K562 (cell line): ENCODE results near the gene DCTN5. TPM values are rescaled to one million over a fixed set of nuclear protein-coding genes. Genes with fewer than 3 reads are reported as not detected.

Experiments
- ATAC-seq: fragments of 200-7000 bp; cut with Tn5 transposase; 3 replicates; pipeline ENCODE4 v1.9.1; 2020; ENCODE audit warnings: moderate library complexity
- BruUV-seq: library from RNA; stranded (reverse); fragments of 400-500 nt; replicated peaks from 2 replicates; lab custom pipeline; 2021; lab: Mats Ljungman, UMichigan
- CTCF ChIA-PET: fragments of 300-600 bp; formaldehyde crosslinking; extraction: SDS; loops from one replicate; lab custom pipeline; 2021; ENCODE audit warnings: low intra/inter-chr PET ratio; lab: Yijun Ruan, JAX
- POLR2A ChIA-PET: fragments of 300-600, 350-650 bp; sonication (Branson Sonifier 250); formaldehyde crosslinking; extraction: SDS; loops from one replicate; lab custom pipeline; 2021; ENCODE audit warnings: antibody characterized with exemption, inconsistent platforms; lab: Yijun Ruan, JAX
- DNase-seq, 4 experiments: peaks; one replicate each; pipeline versions ENCODE4 v3.0.0 to v3.0.0-alpha.2; 2011 to 2018; ENCODE audit warnings: low spot score in 3 of 4, mixed read lengths in 3 of 4; ENCODE audit errors: extremely low read depth in 1 of 4
- FAIRE-seq: peaks from 2 replicates; lab custom pipeline; 2011; peaks lifted over from hg19 to GRCh38; lab: Jason Lieb, UNC
- H2AFZ ChIP-seq: 2 replicates; pipeline ENCODE4 v1.6.0; 2011; ENCODE audit warnings: low read depth, low read length, control low read depth, inconsistent platforms
- H3K27ac ChIP-seq: fragments of 200-600 bp; 3 replicates; pipeline ENCODE4 v1.8.0; 2011; ENCODE audit warnings: low read depth, mild to moderate bottlenecking, control low read depth, inconsistent platforms, low read length, moderate library complexity, mixed read lengths; ENCODE audit errors: extremely low read depth
- H3K27me3 ChIP-seq, 2 experiments: fragments of 300-600 bp in 1 of 2; 2 replicates in 1 of 2; 3 replicates in 1 of 2; pipeline versions ENCODE4 v1.6.0 to v1.8.0; 2011; ENCODE audit warnings: inconsistent platforms in 2 of 2, low read length in 2 of 2, mild to moderate bottlenecking in 1 of 2, mixed read lengths in 1 of 2, moderate library complexity in 1 of 2; ENCODE audit not compliant: control insufficient read depth in 2 of 2, insufficient read depth in 2 of 2
- H3K36me3 ChIP-seq: fragments of 300-600 bp; 3 replicates; pipeline ENCODE4 v1.8.0; 2011; ENCODE audit warnings: mild to moderate bottlenecking, low read length, inconsistent platforms; ENCODE audit not compliant: control insufficient read depth, insufficient read depth
- H3K4me1 ChIP-seq, 2 experiments: fragments of 200-600 bp in 1 of 2; replicated peaks in 1 of 2; 2 replicates in 1 of 2; 3 replicates in 1 of 2; pipeline versions ENCODE4 v1.5.1 to v1.8.0; 2011; ENCODE audit warnings: inconsistent platforms in 2 of 2, low read length in 2 of 2, mild to moderate bottlenecking in 1 of 2, mixed read lengths in 1 of 2, moderate library complexity in 1 of 2; ENCODE audit not compliant: control insufficient read depth in 2 of 2, insufficient read depth in 2 of 2
- H3K4me2 ChIP-seq: 2 replicates; pipeline ENCODE4 v1.6.1; 2011; ENCODE audit warnings: low read length, control low read depth, inconsistent platforms, mixed read lengths; ENCODE audit not compliant: insufficient read depth
- H3K4me3 ChIP-seq: fragments of 200-600 bp; sonication (generic), shearing (Covaris generic); 2 replicates; pipeline ENCODE4 v1.5.1; 2016; ENCODE audit warnings: control low read depth, inconsistent platforms
- H3K79me2 ChIP-seq: fragments of 200-600 bp; 3 replicates; pipeline ENCODE4 v1.8.0; 2011; ENCODE audit warnings: low read length, inconsistent platforms; ENCODE audit not compliant: control insufficient read depth, insufficient read depth
- H3K9ac ChIP-seq, 2 experiments: 2 replicates each; pipeline versions ENCODE4 v1.6.0 to v1.6.1; 2011; ENCODE audit warnings: low read depth in 2 of 2, low read length in 2 of 2, control low read depth in 1 of 2, inconsistent platforms in 1 of 2, mild to moderate bottlenecking in 1 of 2, mixed read lengths in 1 of 2; ENCODE audit not compliant: insufficient read depth in 1 of 2
- H3K9me1 ChIP-seq: one replicate; pipeline ENCODE4 v1.6.0; 2011; ENCODE audit warnings: inconsistent platforms, mild to moderate bottlenecking, low read length, moderate library complexity; ENCODE audit not compliant: control insufficient read depth, insufficient read depth
- H3K9me3 ChIP-seq: replicated peaks from 2 replicates; pipeline ENCODE4 v1.5.1; 2011; ENCODE audit warnings: low read depth, low read length, inconsistent platforms; ENCODE audit not compliant: control insufficient read depth, insufficient read depth
- H4K20me1 ChIP-seq: replicated peaks from 2 replicates; pipeline ENCODE4 v1.6.1; 2011; ENCODE audit warnings: low read length, inconsistent platforms, mixed read lengths; ENCODE audit not compliant: control insufficient read depth, insufficient read depth
- CCNT2 ChIP-seq: IDR thresholded peaks from 2 replicates; pipeline ENCODE4 v1.6.1; 2011; ENCODE audit warnings: borderline replicate concordance, low read depth, mild to moderate bottlenecking, moderate library complexity, mixed read lengths, low read length; ENCODE audit not compliant: insufficient read length; ENCODE audit errors: extremely low read depth
- HDAC1 ChIP-seq, 2 experiments: fragments of 450-650 bp; IDR thresholded peaks; 2 replicates each; pipeline ENCODE4 v1.6.1; 2016 to 2017; ENCODE audit warnings: inconsistent platforms in 1 of 2, mild to moderate bottlenecking in 1 of 2, moderate library complexity in 1 of 2
- MYNN ChIP-seq, 2 experiments: sonication (generic); formaldehyde crosslinking in 1 of 2; IDR thresholded peaks; 2 replicates each; pipeline versions ENCODE4 v1.5.0 to v1.6.1; 2016 to 2020; ENCODE audit warnings: antibody characterized with exemption in 1 of 2, missing genetic modification reagents in 1 of 2
- NFXL1 ChIP-seq: fragments of 450-650 bp; formaldehyde crosslinking; IDR thresholded peaks from 2 replicates; pipeline ENCODE4 v1.4.0; 2021; ENCODE audit warnings: mild to moderate bottlenecking
- ZZZ3 ChIP-seq: fragments of 450-650 bp; IDR thresholded peaks from 2 replicates; pipeline ENCODE4 v1.6.1; 2016; ENCODE audit warnings: antibody characterized with exemption, mild to moderate bottlenecking, moderate library complexity
- WGBS: fragments of 100-300 bp; shearing (Covaris generic); methylation state at CpG from one replicate; pipeline ENCODE4 v1.1.6; 2016; ENCODE audit warnings: low coverage, mixed read lengths; ENCODE audit not compliant: insufficient coverage; ENCODE audit errors: missing lambda C conversion rate; 5-methylcytosine and 5-hydroxymethylcytosine counted together
- in situ Hi-C: fragments of 300-500 bp; cut with MboI; formaldehyde crosslinking; loops from 4 replicates; pipeline ENCODE4 v1.15.0; 2018; ENCODE audit warnings: inconsistent platforms, mixed read lengths
- intact Hi-C: fragments of 100-400 bp; cut with micrococcal nuclease; formaldehyde crosslinking; loops from 2 replicates; pipeline ENCODE4 v1.14.2; 2022
- polyA plus RNA-seq, 8 experiments: library from polyadenylated mRNA; depleted of rRNA in 4 of 8; stranded (reverse) in 5 of 8; unstranded in 3 of 8; fragments of >200 nt; fragmentation: Nextera tagmentation in 2 of 8; fragmentation: Illumina TruSeq in 1 of 8; extraction: Ambion mirVana in 2 of 8; extraction: Trizol in 1 of 8; gene quantifications; 2 replicates each; pipeline versions ENCODE4 v1.2.1 to v1.2.3, GENCODE V29; 2011 to 2014; ENCODE audit warnings: inconsistent platforms in 1 of 8, missing spikeins in 1 of 8
- total RNA-seq, 7 experiments: library from RNA; depleted of rRNA in 6 of 7; stranded (reverse); fragments of >200 nt in 6 of 7; fragmentation: Illumina TruSeq in 2 of 7; extraction: Trizol in 2 of 7; gene quantifications; 2 replicates each; pipeline versions ENCODE4 v1.2.1 to v1.2.3, GENCODE V29; 2011 to 2021; ENCODE audit warnings: low replicate concordance in 1 of 7

Gene DCTN5
- total and polyA plus RNA-seq, 9 of the 15 experiments (the other 6 are each of a cell fraction or from before 2014, with no cell fraction given): 35.8 to 149 (median 75.9) TPM

- no peak for TF ChIP-seq CCNT2
Measured at GRCh38 chr16:23607726-23608125, 33.5 kb upstream of the DCTN5 start (continued).

- no peaks in the 10 kb centered on the region for H3K79me2 ChIP-seq
- in situ Hi-C loops (no loop called here), intact Hi-C loops (no loop called here)
- POLR2A ChIA-PET: no interaction called here
- no peaks in the 10 kb centered on the region for H4K20me1 ChIP-seq
- H3K36me3 ChIP-seq: peaks cover 53% of the 10 kb centered on the region; the same call in 2 of the 3 replicates
- no TSS peak for BruUV-seq
- DNase-seq (no peak), ATAC-seq (no peak), FAIRE-seq (no peak)
- no peak overlapping the region for H3K4me3 ChIP-seq
- WGBS: 82% methylated on average over 4 of the region's 4 CpGs
- no peaks in the 10 kb centered on the region for H3K9me1 ChIP-seq
- H3K9ac ChIP-seq: no peak overlapping the region
- no peaks in the 10 kb centered on the region for H3K27me3 ChIP-seq
- CTCF ChIA-PET: no interaction called here
- no peaks in the 10 kb centered on the region for H3K9me3 ChIP-seq
- no peak overlapping the region for H2AFZ ChIP-seq
- H3K4me1 ChIP-seq: no peaks in the 10 kb centered on the region
- TF ChIP-seq ZZZ3: no peak
- H3K4me2 ChIP-seq: no peak overlapping the region
- H3K27ac ChIP-seq: no peak overlapping the region
Measured at GRCh38 chr16:23608194-23608593, 33.1 kb upstream of the DCTN5 start.

GRCh38 chr16:23609929-23610328, 31.3 kb upstream of the DCTN5 start:
- H3K9ac ChIP-seq: no peak overlapping the region
- peaks cover 52% of the 10 kb centered on the region; the same call in 1 of the 3 replicates for H3K36me3 ChIP-seq
- no peak for ATAC-seq
- CTCF ChIA-PET: no interaction called here
- no peaks in the 10 kb centered on the region for H4K20me1 ChIP-seq
- BruUV-seq: no TSS peak
- in situ Hi-C loops (no loop called here), intact Hi-C loops (no loop called here)
- no peak overlapping the region for H3K4me3 ChIP-seq
- H2AFZ ChIP-seq: no peak overlapping the region
- DNase-seq: no peak
- no peaks in the 10 kb centered on the region for H3K27me3 ChIP-seq
- no peak overlapping the region for H3K27ac ChIP-seq
- no peaks in the 10 kb centered on the region for H3K79me2 ChIP-seq
- H3K4me2 ChIP-seq: no peak overlapping the region
- no peak for FAIRE-seq
- H3K4me1 ChIP-seq: no peaks in the 10 kb centered on the region
- POLR2A ChIA-PET: interaction anchor here (0.7 to 1.1 kb wide), 2 partner anchors 13 kb away, joined by 3 to 4 read pairs; partner anchors contain the start of gene NDUFAB1
- H3K9me3 ChIP-seq: no peaks in the 10 kb centered on the region
- H3K9me1 ChIP-seq: no peaks in the 10 kb centered on the region
- WGBS: 100% methylated on average over 1 of the region's 1 CpG
- TF ChIP-seq NFXL1 (CRISPR knock-in tag): no peak
- TF ChIP-seq MYNN (IDR thresholded peaks at IDR 0.05): no peak
- TF ChIP-seq MYNN (CRISPR knock-in tag; IDR thresholded peaks at IDR 0.05): no peak
- TF ChIP-seq HDAC1 (IDR thresholded peaks at IDR 0.05): no peak
